Tibial nerve (tissue), 4 donors: ENCODE results near the gene ESYT2. TPM values are rescaled to one million over a fixed set of nuclear protein-coding genes. Genes with fewer than 3 reads are reported as not detected.
A peak's percentile ranks its signal among the peaks of the same experiment; 100 is the strongest.

Experiments
- DNase-seq, 2 donors: peaks; one replicate each; pipeline ENCODE4 v3.0.0-alpha.2; 2019; ENCODE audit warnings: low spot score in 2 of 2
- H3K27ac ChIP-seq, 4 donors: fragments of 200-600 bp; sonication (generic) in 3 of 4; one replicate each; pipeline ENCODE4 v1.5.1; 2017 to 2019; ENCODE audit warnings: mild to moderate bottlenecking in 1 of 4
- H3K27me3 ChIP-seq, 2 donors: fragments of 200-600 bp; sonication (generic) in 1 of 2; one replicate each; pipeline versions ENCODE4 v1.5.1 to v1.6.0; 2017 to 2019
- H3K36me3 ChIP-seq, 3 donors: fragments of 200-600 bp; sonication (generic); one replicate each; pipeline ENCODE4 v1.5.1; 2018 to 2019
- H3K4me1 ChIP-seq, 4 donors: fragments of 200-600 bp; sonication (generic) in 3 of 4; one replicate each; pipeline ENCODE4 v1.5.1; 2017 to 2019
- H3K4me3 ChIP-seq, 4 donors: fragments of 200-600 bp; sonication (generic) in 3 of 4; one replicate each; pipeline ENCODE4 v1.5.1; 2017 to 2019; ENCODE audit warnings: mild to moderate bottlenecking in 1 of 4, moderate library complexity in 1 of 4
- H3K9me3 ChIP-seq, 4 donors: fragments of 200-600 bp; sonication (generic) in 3 of 4; one replicate each; pipeline ENCODE4 v1.5.1; 2017 to 2019
- EP300 ChIP-seq, 2 donors: sonication (generic); formaldehyde crosslinking; IDR thresholded peaks; one replicate each; pipeline ENCODE4 v1.6.1; 2017; ENCODE audit warnings: antibody characterized with exemption in 2 of 2, mild to moderate bottlenecking in 1 of 2
- POLR2A ChIP-seq, 2 donors: fragments of 450-650 bp; IDR thresholded peaks; one replicate each; pipeline ENCODE4 v1.6.1; 2017; ENCODE audit warnings: antibody characterized with exemption in 2 of 2, mild to moderate bottlenecking in 2 of 2, moderate library complexity in 2 of 2
- WGBS, 2 donors: methylation state at CpG; one replicate each; pipeline ENCODE4 v1.1.5; 2018; 5-methylcytosine and 5-hydroxymethylcytosine counted together
- total RNA-seq, 4 donors: library from RNA; depleted of rRNA; stranded (reverse); fragments of >200 nt; gene quantifications; one replicate each; pipeline ENCODE4 v1.1.0, GENCODE V29; 2016
- TF ChIP-seq, protein P1 (sequence below), 5 experiments: fragments of 200-600 bp in 3 of 5; fragments of 450-650 bp in 2 of 5; sonication (generic) in 3 of 5; IDR thresholded peaks; one replicate each; pipeline ENCODE4 v1.5.1; 2016 to 2019; ENCODE audit warnings: antibody characterized with exemption in 5 of 5, mild to moderate bottlenecking in 3 of 5, moderate library complexity in 2 of 5

The ESYT2 gene
- total RNA-seq, 4 donors from 2014 or later, result 91.0 to 124 (median 114) TPM

DNA sequence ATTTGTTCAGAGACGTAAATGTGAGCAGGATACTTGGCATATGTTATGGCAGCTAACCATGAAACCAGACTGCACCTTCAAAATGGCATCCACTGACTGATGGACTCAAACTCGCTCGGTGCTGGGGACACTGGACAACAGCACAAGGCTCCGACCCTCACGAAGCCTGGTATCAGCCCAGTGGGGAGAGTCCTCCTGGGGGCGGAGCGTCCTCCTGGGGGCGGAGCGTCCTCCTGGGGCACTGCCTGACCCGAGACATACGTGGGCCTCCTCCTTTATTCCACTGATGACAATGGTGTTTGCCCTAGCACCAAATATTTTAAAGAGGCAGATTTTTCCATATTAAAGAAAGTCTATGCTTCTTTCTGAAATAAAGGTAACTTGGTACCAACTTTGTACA lies 39.5 kb downstream of the ESYT2 start:
- H3K9me3 ChIP-seq, result no peaks in the 10 kb centered on the region
- TF ChIP-seq, protein P1, sequence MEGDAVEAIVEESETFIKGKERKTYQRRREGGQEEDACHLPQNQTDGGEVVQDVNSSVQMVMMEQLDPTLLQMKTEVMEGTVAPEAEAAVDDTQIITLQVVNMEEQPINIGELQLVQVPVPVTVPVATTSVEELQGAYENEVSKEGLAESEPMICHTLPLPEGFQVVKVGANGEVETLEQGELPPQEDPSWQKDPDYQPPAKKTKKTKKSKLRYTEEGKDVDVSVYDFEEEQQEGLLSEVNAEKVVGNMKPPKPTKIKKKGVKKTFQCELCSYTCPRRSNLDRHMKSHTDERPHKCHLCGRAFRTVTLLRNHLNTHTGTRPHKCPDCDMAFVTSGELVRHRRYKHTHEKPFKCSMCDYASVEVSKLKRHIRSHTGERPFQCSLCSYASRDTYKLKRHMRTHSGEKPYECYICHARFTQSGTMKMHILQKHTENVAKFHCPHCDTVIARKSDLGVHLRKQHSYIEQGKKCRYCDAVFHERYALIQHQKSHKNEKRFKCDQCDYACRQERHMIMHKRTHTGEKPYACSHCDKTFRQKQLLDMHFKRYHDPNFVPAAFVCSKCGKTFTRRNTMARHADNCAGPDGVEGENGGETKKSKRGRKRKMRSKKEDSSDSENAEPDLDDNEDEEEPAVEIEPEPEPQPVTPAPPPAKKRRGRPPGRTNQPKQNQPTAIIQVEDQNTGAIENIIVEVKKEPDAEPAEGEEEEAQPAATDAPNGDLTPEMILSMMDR (IDR thresholded peaks at IDR 0.05), result no peak
- TF ChIP-seq POLR2A (IDR thresholded peaks at IDR 0.05) (no peak), EP300 (IDR thresholded peaks at IDR 0.05) (no peak)
- H3K4me3 ChIP-seq, result no peak overlapping the region
- no peaks in the 10 kb centered on the region for H3K27me3 ChIP-seq
- H3K27ac ChIP-seq, result peak overlapping the region in 1 of 4 donors; percentile 12
- WGBS, 2 donors, result 82 to 88% methylated on average over 11 of the region's 11 CpGs
- no peak for DNase-seq
- peaks cover 0 to 12% (median 0%) of the 10 kb centered on the region in 4 donors for H3K4me1 ChIP-seq
- H3K36me3 ChIP-seq, result peaks cover 0 to 54% (median 8%) of the 10 kb centered on the region in 3 donors

DNA sequence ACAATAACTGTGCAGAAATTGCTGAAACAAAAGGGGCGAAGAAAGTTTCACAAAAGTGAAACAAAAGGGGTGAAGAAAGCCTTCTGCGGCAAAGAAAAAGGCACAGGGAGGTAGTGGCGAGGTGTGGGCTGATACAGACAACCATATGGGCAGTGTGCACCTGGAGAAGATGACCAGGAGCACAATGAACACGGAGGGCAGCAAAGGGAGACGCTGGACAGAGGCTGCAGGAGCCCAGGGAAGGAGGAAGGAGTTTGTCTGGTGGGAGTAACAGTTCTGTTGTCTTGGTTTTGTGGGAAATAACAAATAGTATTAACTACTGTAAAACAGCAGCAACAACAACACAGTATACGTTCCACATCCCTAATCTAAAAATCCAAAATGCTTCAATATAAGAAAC lies 42.4 kb downstream of the ESYT2 start:
- DNase-seq, result no peak
- Histone ChIP-seq H3K36me3 (peaks cover 0 to 65% (median 0%) of the 10 kb centered on the region in 3 donors), H3K9me3 (no peaks in the 10 kb centered on the region), H3K27ac (peak overlapping the region in 2 of 4 donors; percentile 75 to 78), H3K27me3 (no peaks in the 10 kb centered on the region), H3K4me1 (peaks cover 0 to 25% (median 0%) of the 10 kb centered on the region in 4 donors), H3K4me3 (no peak overlapping the region)
- 84 to 86% methylated on average over 6 of the region's 6 CpGs for WGBS, 2 donors
- TF ChIP-seq POLR2A (IDR thresholded peaks at IDR 0.05) (no peak), EP300 (IDR thresholded peaks at IDR 0.05) (no peak)
- TF ChIP-seq, protein P1 (IDR thresholded peaks at IDR 0.05), result no peak

DNA sequence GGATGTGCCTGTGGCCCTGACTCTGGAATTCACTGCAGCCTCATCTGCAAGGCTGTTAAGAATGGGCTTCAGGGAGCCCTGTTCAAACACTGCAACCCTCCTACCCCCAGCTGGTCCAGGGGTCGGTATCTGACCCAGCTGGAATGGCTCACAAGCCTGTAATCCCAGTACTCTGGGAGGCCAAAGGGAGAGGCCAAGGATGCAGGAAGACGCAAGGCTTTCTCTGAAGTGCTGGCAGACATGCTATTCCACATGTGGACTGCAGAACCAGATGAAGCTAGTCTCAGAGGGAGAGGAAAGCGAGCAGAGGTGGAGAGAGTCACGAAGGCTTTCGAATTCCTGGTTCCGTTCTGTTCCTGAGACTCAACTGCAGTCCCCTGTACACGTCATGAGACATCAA lies 45.0 kb downstream of the ESYT2 start:
- Histone ChIP-seq H3K27me3 (no peaks in the 10 kb centered on the region), H3K9me3 (no peaks in the 10 kb centered on the region), H3K27ac (peak overlapping the region in 3 of 4 donors; percentile 17 to 78 (median 75)), H3K4me1 (peaks cover 0 to 25% (median 0%) of the 10 kb centered on the region in 4 donors), H3K4me3 (no peak overlapping the region), H3K36me3 (peaks cover 0 to 56% (median 3%) of the 10 kb centered on the region in 3 donors)
- 74 to 75% methylated on average over 7 of the region's 7 CpGs for WGBS, 2 donors
- peak in 1 of 2 donors; percentile 29 for DNase-seq
- TF ChIP-seq EP300 (IDR thresholded peaks at IDR 0.05) (peak in 1 of 2 donors; percentile 21), POLR2A (IDR thresholded peaks at IDR 0.05) (no peak)
- TF ChIP-seq, protein P1 (IDR thresholded peaks at IDR 0.05), result no peak

DNA sequence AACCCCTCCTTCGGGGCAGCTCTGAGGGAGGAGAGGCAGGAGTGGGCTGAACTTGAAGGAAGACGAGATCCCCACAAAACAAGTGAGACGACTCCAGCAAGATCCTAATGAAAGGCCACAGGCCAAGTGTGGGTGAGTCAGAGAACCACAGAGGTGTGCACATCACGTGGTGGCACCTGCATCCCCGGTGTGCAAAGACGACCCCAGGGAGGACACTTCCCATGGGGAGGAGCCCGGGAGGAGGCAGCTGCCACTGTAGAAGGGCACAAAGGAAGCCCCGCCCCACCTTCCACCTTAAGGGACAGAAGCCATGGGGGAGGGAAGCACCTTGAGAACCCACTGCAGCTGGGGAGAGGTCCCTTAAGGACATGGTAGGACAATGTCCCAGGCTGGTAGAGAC lies 45.7 kb downstream of the ESYT2 start:
- H3K27ac ChIP-seq, result peak overlapping the region; percentile 17 to 78 (median 46)
- no peak overlapping the region for H3K4me3 ChIP-seq
- H3K27me3 ChIP-seq, result no peaks in the 10 kb centered on the region
- H3K36me3 ChIP-seq, result peaks cover 0 to 56% (median 3%) of the 10 kb centered on the region in 3 donors
- TF ChIP-seq EP300 (IDR thresholded peaks at IDR 0.05), result no peak
- TF ChIP-seq POLR2A (IDR thresholded peaks at IDR 0.05), result no peak
- TF ChIP-seq, protein P1 (IDR thresholded peaks at IDR 0.05), result no peak
- H3K9me3 ChIP-seq, result no peaks in the 10 kb centered on the region
- peaks cover 0 to 25% (median 0%) of the 10 kb centered on the region in 4 donors for H3K4me1 ChIP-seq
- DNase-seq, result no peak
- 66 to 67% methylated on average over 8 of the region's 8 CpGs for WGBS, 2 donors

DNA sequence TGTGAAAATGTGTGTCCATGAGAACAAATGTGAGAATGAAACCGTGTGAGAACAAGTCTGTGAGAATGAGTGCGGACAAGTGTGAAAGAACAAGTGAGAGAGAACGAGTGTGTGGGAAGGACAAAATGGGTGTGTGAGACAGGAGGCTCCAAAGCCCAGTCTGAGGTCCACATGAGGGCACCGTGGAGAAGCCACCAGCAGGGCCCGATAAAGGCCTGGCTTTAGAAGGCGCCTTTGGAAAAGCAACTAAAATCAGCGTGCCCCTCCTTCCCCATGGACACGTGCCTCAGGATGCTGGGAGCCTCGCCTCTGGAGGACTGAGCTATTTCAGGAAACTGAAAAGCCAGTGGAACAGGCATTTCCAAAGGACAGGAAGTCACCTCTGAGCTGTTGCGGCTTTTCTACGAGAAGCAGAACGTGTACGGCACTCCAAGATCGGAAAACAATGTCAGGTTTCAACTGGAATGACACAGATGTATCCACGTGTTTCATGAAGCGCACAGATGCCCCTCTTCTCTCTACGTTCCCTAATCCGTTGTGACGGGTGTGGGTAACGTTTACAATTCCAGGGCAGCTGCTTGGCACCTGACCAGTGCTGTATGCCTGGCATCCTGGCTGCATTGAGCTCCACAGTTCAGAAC lies 46.4 kb downstream of the ESYT2 start:
- Histone ChIP-seq H3K9me3 (no peaks in the 10 kb centered on the region), H3K27ac (peak overlapping the region; percentile 13 to 78 (median 46)), H3K4me3 (no peak overlapping the region), H3K4me1 (peaks cover 0 to 25% (median 0%) of the 10 kb centered on the region in 4 donors), H3K27me3 (no peaks in the 10 kb centered on the region), H3K36me3 (peaks cover 0 to 53% (median 3%) of the 10 kb centered on the region in 3 donors)
- TF ChIP-seq POLR2A (IDR thresholded peaks at IDR 0.05) (peak in 1 of 2 donors; percentile 15), EP300 (IDR thresholded peaks at IDR 0.05) (peak; percentile 27 to 80)
- TF ChIP-seq, protein P1 (IDR thresholded peaks at IDR 0.05), result peak; percentile 4 to 53 (median 30)
- WGBS, 2 donors, result 64 to 69% methylated on average over 20 of the region's 20 CpGs
- peak; percentile 40 to 46 for DNase-seq
